ENCODE results near the gene MICAL3. TPM values are rescaled to one million over a fixed set of nuclear protein-coding genes. Genes with fewer than 3 reads are reported as not detected.

MICAL3 gene
- total and polyA plus RNA-seq, 9 of the 15 experiments (the other 6 are each of a cell fraction or from before 2014, with no cell fraction given) = 0.53 to 32.1 (median 12.3) TPM

DNA sequence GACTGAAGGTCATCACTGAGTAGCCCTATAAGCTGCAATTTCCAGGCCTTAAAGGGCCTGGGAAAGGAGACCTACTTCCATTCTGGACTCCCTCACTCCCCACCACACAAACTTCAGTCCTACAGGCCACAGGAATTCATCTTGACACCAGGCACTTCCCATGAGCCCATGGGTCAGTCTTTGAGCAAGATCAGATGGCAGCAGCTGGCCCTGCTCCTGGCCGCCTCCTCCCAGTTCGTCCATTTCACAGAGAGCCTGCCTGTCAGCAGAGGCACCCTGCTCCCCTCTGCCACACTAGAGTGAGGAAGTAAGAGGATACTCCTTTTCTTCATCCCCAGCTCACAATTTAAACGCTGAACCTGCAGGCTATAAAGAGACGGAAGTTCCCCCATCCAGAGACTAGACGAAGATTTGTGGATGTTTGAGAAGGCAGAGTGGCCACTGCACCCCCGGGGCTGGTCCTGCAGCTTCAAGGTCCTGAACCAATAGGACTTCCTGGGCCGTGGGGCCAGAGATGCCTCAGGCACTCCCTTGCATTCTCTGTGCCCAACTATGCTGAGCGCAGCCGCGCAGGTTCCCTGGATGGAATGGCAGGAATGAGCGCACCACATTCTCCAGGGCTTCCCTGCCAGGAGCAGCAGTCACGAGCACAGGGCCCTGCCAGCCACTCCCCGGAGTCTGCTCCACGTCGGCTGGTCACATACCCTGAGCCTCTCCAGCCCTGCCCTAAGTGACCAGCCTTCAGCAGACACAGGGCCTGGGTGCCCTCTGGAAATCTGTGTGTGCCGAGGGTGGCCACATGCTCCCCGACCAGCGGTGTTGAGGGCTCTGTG lies 216.6 kb downstream of the MICAL3 start:
- no peaks in the 10 kb centered on the region for H4K20me1 ChIP-seq (replicated peaks; ENCODE audit: control insufficient read depth, insufficient read depth, low read length)
- H3K9me3 ChIP-seq (replicated peaks; ENCODE audit: control insufficient read depth, insufficient read depth, low read depth, low read length) = no peaks in the 10 kb centered on the region
- no peak overlapping the region for H3K27ac ChIP-seq (ENCODE audit: extremely low read depth, low read depth, low read length)
- no peaks in the 10 kb centered on the region for H3K79me2 ChIP-seq (ENCODE audit: control insufficient read depth, insufficient read depth, low read length)
- peaks cover 1 to 5% of the 10 kb centered on the region in 2 experiments; a peak in 2 of 5 replicates for H3K4me1 ChIP-seq (replicated peaks in 1 of 2; ENCODE audit: control insufficient read depth in 2 of 2, insufficient read depth in 2 of 2, low read length in 2 of 2)
- in situ Hi-C loops (cut with MboI) (no loop called here), intact Hi-C loops (cut with micrococcal nuclease) (no loop called here)
- ATAC-seq = no peak
- H3K4me3 ChIP-seq = no peak overlapping the region
- 0 out of 4 replicates have a peak overlapping the region, but pooled peaks of 1 of the 2 experiments have one; percentile 12 for H3K9ac ChIP-seq (ENCODE audit: insufficient read depth in 1 of 2, low read depth in 2 of 2, low read length in 2 of 2)
- ChIA-PET POLR2A (no interaction called here), CTCF (ENCODE audit: low intra/inter-chr PET ratio) (no interaction called here)
- BruUV-seq (replicated peaks) = no TSS peak
- peaks cover 29% of the 10 kb centered on the region; the same call in 2 of the 3 replicates for H3K36me3 ChIP-seq (ENCODE audit: control insufficient read depth, insufficient read depth, low read length)
- whole genome bisulfite sequencing (ENCODE audit: insufficient coverage, low coverage, missing lambda C conversion rate) = 73% methylated on average over 18 of the region's 18 CpGs
- no peaks in the 10 kb centered on the region for H3K9me1 ChIP-seq (ENCODE audit: control insufficient read depth, insufficient read depth, low read length)
- DNase-seq (ENCODE audit: extremely low read depth in 1 of 4, low spot score in 3 of 4) = no peak
- no peaks in the 10 kb centered on the region for H3K27me3 ChIP-seq (ENCODE audit: control insufficient read depth in 2 of 2, insufficient read depth in 2 of 2, low read length in 2 of 2)
- no peak overlapping the region for H2AFZ ChIP-seq (ENCODE audit: low read depth, low read length)
- H3K4me2 ChIP-seq (ENCODE audit: insufficient read depth, low read length) = no peak overlapping the region
- no peak for FAIRE-seq
- TF ChIP-seq HLTF (IDR thresholded peaks at IDR 0.05) (no peak), SUPT5H (IDR thresholded peaks at IDR 0.05) (no peak), ZNF23 (CRISPR knock-in tag; IDR thresholded peaks at IDR 0.05) (no peak), ZNF695 (CRISPR knock-in tag; IDR thresholded peaks at IDR 0.05) (no peak), MEF2A (IDR thresholded peaks at IDR 0.05; ENCODE audit: control insufficient read depth, low read depth, low read length) (no peak), POU5F1 (IDR thresholded peaks at IDR 0.05; ENCODE audit: borderline replicate concordance, low read depth, low read length, partially characterized antibody) (no peak), HSF4 (CRISPR knock-in tag; IDR thresholded peaks at IDR 0.05; ENCODE audit: borderline replicate concordance) (no peak)
- TF ChIP-seq, protein P1, sequence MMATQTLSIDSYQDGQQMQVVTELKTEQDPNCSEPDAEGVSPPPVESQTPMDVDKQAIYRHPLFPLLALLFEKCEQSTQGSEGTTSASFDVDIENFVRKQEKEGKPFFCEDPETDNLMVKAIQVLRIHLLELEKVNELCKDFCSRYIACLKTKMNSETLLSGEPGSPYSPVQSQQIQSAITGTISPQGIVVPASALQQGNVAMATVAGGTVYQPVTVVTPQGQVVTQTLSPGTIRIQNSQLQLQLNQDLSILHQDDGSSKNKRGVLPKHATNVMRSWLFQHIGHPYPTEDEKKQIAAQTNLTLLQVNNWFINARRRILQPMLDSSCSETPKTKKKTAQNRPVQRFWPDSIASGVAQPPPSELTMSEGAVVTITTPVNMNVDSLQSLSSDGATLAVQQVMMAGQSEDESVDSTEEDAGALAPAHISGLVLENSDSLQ (IDR thresholded peaks at IDR 0.05) = no peak
- TF ChIP-seq, protein P2, sequence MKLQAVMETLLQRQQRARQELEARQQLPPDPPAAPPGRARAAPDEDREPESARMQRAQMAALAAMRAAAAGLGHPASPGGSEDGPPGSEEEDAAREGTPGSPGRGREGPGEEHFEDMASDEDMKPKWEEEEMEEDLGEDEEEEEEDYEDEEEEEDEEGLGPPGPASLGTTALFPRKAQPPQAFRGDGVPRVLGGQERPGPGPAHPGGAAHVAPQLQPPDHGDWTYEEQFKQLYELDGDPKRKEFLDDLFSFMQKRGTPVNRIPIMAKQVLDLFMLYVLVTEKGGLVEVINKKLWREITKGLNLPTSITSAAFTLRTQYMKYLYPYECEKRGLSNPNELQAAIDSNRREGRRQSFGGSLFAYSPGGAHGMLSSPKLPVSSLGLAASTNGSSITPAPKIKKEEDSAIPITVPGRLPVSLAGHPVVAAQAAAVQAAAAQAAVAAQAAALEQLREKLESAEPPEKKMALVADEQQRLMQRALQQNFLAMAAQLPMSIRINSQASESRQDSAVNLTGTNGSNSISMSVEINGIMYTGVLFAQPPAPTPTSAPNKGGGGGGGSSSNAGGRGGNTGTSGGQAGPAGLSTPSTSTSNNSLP (IDR thresholded peaks at IDR 0.05; ENCODE audit: borderline replicate concordance, low read depth, low read length) = no peak
- TF ChIP-seq, protein P3, sequence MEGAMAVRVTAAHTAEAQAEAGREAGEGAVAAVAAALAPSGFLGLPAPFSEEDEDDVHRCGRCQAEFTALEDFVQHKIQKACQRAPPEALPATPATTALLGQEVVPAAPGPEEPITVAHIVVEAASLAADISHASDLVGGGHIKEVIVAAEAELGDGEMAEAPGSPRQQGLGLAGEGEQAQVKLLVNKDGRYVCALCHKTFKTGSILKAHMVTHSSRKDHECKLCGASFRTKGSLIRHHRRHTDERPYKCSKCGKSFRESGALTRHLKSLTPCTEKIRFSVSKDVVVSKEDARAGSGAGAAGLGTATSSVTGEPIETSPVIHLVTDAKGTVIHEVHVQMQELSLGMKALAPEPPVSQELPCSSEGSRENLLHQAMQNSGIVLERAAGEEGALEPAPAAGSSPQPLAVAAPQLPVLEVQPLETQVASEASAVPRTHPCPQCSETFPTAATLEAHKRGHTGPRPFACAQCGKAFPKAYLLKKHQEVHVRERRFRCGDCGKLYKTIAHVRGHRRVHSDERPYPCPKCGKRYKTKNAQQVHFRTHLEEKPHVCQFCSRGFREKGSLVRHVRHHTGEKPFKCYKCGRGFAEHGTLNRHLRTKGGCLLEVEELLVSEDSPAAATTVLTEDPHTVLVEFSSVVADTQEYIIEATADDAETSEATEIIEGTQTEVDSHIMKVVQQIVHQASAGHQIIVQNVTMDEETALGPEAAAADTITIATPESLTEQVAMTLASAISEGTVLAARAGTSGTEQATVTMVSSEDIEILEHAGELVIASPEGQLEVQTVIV (CRISPR knock-in tag; IDR thresholded peaks at IDR 0.05; ENCODE audit: borderline replicate concordance) = no peak
- TF ChIP-seq, protein P4, sequence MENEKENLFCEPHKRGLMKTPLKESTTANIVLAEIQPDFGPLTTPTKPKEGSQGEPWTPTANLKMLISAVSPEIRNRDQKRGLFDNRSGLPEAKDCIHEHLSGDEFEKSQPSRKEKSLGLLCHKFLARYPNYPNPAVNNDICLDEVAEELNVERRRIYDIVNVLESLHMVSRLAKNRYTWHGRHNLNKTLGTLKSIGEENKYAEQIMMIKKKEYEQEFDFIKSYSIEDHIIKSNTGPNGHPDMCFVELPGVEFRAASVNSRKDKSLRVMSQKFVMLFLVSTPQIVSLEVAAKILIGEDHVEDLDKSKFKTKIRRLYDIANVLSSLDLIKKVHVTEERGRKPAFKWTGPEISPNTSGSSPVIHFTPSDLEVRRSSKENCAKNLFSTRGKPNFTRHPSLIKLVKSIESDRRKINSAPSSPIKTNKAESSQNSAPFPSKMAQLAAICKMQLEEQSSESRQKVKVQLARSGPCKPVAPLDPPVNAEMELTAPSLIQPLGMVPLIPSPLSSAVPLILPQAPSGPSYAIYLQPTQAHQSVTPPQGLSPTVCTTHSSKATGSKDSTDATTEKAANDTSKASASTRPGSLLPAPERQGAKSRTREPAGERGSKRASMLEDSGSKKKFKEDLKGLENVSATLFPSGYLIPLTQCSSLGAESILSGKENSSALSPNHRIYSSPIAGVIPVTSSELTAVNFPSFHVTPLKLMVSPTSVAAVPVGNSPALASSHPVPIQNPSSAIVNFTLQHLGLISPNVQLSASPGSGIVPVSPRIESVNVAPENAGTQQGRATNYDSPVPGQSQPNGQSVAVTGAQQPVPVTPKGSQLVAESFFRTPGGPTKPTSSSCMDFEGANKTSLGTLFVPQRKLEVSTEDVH (IDR thresholded peaks at IDR 0.05; ENCODE audit: low read depth, partially characterized antibody) = no peak
- TF ChIP-seq, protein P5, sequence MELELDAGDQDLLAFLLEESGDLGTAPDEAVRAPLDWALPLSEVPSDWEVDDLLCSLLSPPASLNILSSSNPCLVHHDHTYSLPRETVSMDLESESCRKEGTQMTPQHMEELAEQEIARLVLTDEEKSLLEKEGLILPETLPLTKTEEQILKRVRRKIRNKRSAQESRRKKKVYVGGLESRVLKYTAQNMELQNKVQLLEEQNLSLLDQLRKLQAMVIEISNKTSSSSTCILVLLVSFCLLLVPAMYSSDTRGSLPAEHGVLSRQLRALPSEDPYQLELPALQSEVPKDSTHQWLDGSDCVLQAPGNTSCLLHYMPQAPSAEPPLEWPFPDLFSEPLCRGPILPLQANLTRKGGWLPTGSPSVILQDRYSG (tag; conservative IDR thresholded peaks at IDR 0.05; ENCODE audit: low read depth) = no peak

Data from K562 (cell line).